GM18909 (cell line): ENCODE data around the gene SCUBE2.
"Not testable (repeated sequence)": the region's sequence is repeated elsewhere in the genome, so short reads cannot be mapped to it uniquely, and the experiment has no call there.

Experiments
- ATAC-seq: cut with Tn5 transposase; IDR thresholded peaks from one replicate; pipeline ENCODE4 v1.9.1; 2021; ENCODE audit warnings: mild to moderate bottlenecking; ENCODE audit not compliant: unreplicated experiment, poor library complexity

Gene SCUBE2

GRCh38 chr11:9016916-9017642 lies 74.3 kb downstream of the SCUBE2 start:
- no peak for ATAC-seq

- peak; percentile 71 for ATAC-seq
These were observed 75.7 kb downstream of the SCUBE2 start for GRCh38 chr11:9015677-9016076.

GRCh38 chr11:9014826-9015225 lies 76.6 kb downstream of the SCUBE2 start:
- no peak for ATAC-seq

DNA sequence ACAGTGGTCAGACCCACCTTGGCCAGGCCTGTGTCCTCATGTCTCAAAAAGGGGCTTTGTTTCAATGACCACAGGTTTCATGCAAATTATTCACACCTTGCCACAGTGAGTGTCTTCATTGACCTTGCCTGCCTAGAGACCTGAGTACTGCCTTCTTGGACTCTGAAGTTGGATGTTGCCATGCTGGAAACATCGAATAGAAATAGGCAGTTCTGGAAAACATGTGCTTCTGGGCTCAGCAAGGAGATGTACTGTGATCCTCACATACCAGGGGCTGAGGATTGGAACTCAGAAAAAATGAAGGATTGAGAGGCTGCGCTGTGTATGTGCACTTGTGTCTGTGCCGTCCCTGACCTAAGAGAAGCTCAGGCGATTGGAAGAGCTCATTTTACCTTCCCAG lies 78.0 kb downstream of the SCUBE2 start:
- ATAC-seq: no peak

DNA sequence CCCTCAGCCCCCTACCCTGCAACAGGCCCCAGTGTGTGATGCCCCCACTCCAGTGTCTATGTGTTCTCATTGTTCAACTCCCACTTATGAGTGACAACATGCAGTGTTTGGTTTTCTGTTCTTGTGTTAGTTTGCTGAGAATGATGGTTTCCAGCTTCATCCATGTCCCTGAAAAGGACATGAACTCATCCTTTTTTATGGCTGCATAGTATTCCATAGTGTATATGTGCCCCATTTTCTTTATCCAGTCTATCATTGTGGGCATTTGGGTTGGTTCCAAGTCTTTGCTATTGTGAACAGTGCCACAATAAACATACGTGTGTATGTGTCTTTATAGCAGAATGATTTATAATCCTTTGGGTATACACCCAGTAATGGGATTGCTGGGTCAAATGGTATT lies 81.9 kb downstream of the SCUBE2 start:
- not testable (repeated sequence) for ATAC-seq

GRCh38 chr11:9008661-9009060 lies 82.7 kb downstream of the SCUBE2 start:
- no peak for ATAC-seq

DNA sequence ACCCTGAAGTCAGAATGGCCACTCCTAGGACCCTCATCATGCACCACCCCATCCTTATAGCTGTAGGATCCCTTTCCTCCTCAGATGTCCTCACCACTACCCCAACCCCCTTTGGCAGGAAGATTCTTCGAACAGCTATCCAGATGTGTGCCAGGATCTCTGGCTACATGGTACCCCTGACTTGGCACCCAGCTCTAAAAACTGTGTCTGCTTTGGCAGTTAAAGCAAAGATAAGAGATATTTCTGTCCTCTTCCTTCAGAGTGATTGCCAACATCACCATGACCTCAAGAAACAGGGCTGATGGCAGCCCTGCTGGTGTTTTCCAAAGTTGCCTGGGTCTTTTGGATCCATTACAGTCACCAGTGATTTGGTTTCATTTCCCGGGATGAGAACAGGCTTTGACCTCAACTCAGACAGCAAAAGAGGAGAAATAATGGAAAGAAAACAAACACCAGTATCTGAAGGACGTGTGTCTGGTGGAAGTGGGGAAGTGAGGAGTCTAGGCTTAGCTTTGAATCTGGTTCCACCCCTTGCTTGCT lies 83.3 kb downstream of the SCUBE2 start:
- ATAC-seq: no peak

- ATAC-seq: no peak
These were observed 86.3 kb downstream of the SCUBE2 start for GRCh38 chr11:9005087-9005486.

GRCh38 chr11:9004183-9004926 lies 87.0 kb downstream of the SCUBE2 start:
- ATAC-seq: no peak

GRCh38 chr11:9003573-9004182 lies 87.7 kb downstream of the SCUBE2 start, which contains the start of gene NRIP3:
Gene NRIP3, minus strand, starts transcription at chr11:9004001. Its CDS starts 66 bp downstream, at chr11:9003935.
- peak; percentile 58 for ATAC-seq

DNA sequence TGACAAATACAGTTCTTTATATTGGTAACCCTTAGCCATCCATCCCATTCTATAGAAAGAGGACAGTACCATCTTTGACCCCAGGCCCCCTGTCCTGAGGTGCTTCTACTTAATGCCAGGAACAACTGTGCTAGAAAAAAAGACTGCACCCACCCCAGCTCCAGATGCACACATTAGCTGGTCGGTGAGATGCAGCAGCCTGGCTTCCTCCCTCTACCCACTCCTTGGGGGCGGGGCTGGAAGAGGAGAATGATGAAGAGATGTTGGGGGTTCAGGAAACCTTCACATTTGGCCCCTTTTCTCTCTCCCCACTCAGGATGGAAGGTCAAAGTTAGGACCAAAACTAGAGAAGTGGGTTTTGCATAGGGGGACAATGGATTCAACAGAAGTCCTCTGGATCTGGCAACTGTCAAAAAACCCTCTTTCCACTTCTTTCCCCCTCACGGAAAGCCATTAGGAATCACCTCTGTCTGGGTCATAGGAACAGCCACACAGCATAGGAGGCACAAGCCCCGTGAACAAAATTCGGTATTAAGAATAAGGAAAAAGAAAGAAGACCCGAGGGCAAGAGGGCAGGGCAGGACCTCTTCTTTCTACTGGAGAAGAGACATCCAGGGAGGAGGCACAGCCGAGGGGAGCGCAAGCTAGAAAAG lies 88.4 kb downstream of the SCUBE2 start:
- no peak for ATAC-seq

- no peak for ATAC-seq
These were observed 89.7 kb downstream of the SCUBE2 start for GRCh38 chr11:9001736-9002135.

- ATAC-seq: no peak
These were observed 93.4 kb downstream of the SCUBE2 start for GRCh38 chr11:8998017-8998416.

DNA sequence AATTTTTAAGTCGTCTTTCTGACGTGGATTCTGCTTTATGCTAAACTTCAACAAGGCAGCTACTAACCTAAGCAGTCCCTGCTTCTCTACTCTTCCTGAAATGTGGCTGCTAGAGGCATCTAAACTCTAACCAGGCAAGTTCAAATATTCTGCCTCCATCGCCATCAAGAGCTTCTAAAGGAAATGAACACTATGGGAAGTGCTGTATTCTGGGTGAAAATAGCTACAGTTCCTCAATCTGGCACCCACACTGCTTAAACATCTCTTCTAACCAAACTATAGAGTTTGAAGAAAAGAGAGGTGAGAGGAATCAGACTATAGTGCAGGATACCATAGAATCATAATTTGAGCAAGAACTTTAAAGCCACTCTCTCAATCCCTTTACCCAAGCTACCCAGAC lies 93.9 kb downstream of the SCUBE2 start:
- no peak for ATAC-seq

DNA sequence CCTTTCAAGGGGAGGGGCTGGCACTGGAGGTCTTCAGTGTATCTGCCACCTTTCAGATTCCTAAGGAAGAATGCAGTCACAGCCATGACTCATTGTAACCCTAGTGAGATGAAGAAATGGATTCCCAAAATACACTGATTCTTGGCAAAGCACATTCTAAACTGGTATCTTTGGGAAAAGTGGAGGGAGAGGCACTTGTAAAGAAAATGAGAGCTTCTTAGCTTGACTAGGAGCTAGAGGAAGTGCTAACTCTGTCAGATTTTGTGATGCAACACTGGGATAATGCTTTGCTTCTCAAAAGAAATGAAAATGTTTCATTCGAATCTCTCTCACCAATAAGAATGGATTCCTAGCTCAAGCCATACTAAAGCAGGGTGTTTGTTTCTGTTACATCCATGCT lies 101.9 kb downstream of the SCUBE2 start:
- no peak for ATAC-seq

DNA sequence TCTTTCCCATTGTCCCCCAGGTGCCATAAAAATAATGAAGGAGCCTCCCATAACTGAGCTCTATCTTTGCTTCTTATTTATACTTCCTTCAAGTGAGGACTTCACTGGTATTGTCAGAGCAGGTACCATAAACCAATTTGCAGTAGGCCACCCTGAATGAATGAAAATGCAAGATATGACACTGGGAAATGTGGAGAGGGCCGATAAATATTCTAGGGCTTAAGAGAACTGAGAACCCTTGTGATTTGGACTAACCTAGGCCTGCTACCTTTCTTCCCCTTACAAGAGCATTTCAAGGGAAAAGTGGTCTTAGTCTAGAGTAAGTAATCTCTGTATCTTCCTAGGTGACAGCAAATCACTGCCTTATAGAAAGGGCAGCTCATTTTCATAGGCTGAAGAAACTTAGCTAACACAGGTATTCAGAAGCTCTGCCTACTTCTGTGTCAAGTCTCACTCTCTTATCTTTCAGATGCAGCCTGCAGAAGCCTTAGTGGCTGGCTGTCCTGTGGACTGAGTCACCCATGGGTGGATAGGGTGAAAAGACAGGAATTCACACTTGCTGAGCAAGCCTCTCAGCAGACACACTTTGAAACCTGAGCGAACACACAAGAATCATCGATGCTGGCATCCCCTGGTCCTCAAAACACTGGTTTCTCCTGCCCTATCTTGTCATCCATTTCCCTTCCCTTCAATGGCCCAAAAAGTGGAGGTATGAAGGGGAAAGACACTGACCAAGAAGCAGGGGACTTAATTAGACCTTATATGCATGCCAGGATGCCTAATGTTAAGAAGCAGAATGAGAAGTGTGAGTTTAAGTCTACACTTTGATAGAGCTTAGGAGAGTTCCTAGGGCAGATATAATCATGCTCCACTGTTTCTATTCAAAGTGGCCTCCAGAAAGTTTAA lies 102.8 kb downstream of the SCUBE2 start:
- ATAC-seq: no peak

GRCh38 chr11:8987446-8987845 lies 104.0 kb downstream of the SCUBE2 start:
- ATAC-seq: no peak

DNA sequence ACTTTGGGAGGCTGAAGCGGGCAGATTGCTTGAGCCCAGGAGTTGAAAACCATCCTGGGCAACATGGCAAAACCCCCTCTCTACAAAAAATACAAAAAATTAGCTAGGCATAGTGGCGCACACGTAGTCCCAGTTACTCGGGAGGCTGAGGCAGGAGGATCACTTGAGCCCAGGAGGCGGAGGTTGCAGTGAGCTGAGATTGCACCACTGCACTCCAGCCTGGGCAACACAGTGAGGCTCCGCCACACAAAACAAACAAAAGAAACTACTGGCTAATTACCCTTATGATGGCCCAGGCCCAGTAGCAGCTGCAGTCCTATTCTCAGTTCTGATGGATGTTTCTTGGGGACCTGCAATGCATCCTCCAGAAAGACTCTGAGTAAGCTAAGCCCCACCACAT lies 104.6 kb downstream of the SCUBE2 start:
- not testable (repeated sequence) for ATAC-seq

DNA sequence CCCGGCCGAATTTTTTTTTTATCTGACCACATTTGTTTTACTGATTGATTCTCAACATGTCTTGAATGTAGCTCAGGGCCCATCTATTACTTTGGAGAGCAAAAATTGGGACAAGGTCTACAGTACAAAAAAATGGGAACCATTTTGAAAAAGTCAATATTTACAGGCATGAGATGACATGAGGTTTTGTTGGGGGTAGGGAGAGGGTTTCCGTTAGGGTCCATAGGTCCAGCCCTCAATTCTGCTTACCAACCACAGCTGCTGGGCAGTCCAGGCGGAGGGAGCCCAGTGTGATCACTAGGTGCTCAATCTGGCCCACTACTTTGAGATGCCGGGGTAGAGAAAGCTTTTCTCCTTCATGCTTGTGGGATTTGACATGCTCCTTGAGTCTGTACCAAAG lies 105.9 kb downstream of the SCUBE2 start:
- ATAC-seq: no peak

DNA sequence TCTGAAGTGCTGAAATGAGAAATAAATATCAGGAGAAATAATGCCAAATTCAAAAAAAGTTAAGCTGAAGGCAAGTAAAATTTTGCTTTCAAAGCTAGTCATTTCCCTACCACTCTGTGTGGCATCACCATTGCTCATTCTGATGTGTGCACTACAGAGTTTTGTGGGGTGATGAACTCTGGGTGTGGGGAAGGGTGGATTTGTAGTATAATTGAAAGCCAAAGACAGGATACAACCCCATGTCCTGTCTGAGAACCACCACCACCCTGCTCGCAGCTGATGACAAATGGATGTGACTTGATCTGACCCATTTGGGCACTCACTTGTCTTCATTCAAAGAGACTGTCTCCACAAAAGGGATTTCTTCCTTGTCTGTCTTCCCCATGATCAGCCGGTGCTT lies 107.8 kb downstream of the SCUBE2 start:
- no peak for ATAC-seq
